Islet of Langerhans (tissue), 1 donor: ENCODE results near the gene TOR1AIP1.
A peak's percentile ranks its signal among the peaks of the same experiment; 100 is the strongest.
"Not testable (repeated sequence)": the region's sequence is repeated elsewhere in the genome, so short reads cannot be mapped to it uniquely, and the experiment has no call there.

Source experiments
- FAIRE-seq: peaks from one replicate; lab custom pipeline; 2011; peaks lifted over from hg19 to GRCh38; lab: Jason Lieb, UNC

Gene TOR1AIP1

GRCh38 chr1:179939941-179940340 lies 57.9 kb downstream of the TOR1AIP1 start:
- FAIRE-seq = no peak

- no peak for FAIRE-seq
Observed at GRCh38 chr1:179941454-179941853, 59.4 kb downstream of the TOR1AIP1 start.

GRCh38 chr1:179950651-179951050 lies 68.6 kb downstream of the TOR1AIP1 start:
- FAIRE-seq = no peak

- FAIRE-seq = no peak
Observed at GRCh38 chr1:179951383-179952144, 69.5 kb downstream of the TOR1AIP1 start.

- FAIRE-seq = no peak
Observed at GRCh38 chr1:179952186-179952585, 70.1 kb downstream of the TOR1AIP1 start.

GRCh38 chr1:179953974-179954492 lies 71.9 kb downstream of the TOR1AIP1 start:
- FAIRE-seq = no peak

- peak; percentile 84 for FAIRE-seq
Observed at GRCh38 chr1:179954493-179955286, 72.6 kb downstream of the TOR1AIP1 start, which contains the start of gene CEP350. Gene CEP350 (plus strand): TSS chr1:179954810. CDS start chr1:179986182, 31,372 bp downstream.

- no peak for FAIRE-seq
Observed at GRCh38 chr1:179955287-179955680, 73.2 kb downstream of the TOR1AIP1 start.

GRCh38 chr1:179955731-179956130 lies 73.6 kb downstream of the TOR1AIP1 start:
- no peak for FAIRE-seq

GRCh38 chr1:179958359-179958758 lies 76.3 kb downstream of the TOR1AIP1 start:
- no peak for FAIRE-seq

- FAIRE-seq = not testable (repeated sequence)
Observed at GRCh38 chr1:179962168-179962567, 80.1 kb downstream of the TOR1AIP1 start.

- FAIRE-seq = no peak
Observed at GRCh38 chr1:179966551-179966950, 84.5 kb downstream of the TOR1AIP1 start.

GRCh38 chr1:179968284-179968993 lies 86.4 kb downstream of the TOR1AIP1 start:
- FAIRE-seq = no peak

- FAIRE-seq = no peak
Observed at GRCh38 chr1:179968994-179969919, 87.2 kb downstream of the TOR1AIP1 start.
